HG03565 (cell line): ENCODE data around the gene ARL5B.
"Not testable (repeated sequence)": the region's sequence is repeated elsewhere in the genome, so short reads cannot be mapped to it uniquely, and the experiment has no call there.

ENCODE experiments used
- ATAC-seq: cut with Tn5 transposase; IDR thresholded peaks from one replicate; pipeline ENCODE4 v1.9.1; 2021; ENCODE audit warnings: mild to moderate bottlenecking, moderate library complexity; ENCODE audit not compliant: unreplicated experiment

ARL5B gene, protein sequence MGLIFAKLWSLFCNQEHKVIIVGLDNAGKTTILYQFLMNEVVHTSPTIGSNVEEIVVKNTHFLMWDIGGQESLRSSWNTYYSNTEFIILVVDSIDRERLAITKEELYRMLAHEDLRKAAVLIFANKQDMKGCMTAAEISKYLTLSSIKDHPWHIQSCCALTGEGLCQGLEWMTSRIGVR

DNA sequence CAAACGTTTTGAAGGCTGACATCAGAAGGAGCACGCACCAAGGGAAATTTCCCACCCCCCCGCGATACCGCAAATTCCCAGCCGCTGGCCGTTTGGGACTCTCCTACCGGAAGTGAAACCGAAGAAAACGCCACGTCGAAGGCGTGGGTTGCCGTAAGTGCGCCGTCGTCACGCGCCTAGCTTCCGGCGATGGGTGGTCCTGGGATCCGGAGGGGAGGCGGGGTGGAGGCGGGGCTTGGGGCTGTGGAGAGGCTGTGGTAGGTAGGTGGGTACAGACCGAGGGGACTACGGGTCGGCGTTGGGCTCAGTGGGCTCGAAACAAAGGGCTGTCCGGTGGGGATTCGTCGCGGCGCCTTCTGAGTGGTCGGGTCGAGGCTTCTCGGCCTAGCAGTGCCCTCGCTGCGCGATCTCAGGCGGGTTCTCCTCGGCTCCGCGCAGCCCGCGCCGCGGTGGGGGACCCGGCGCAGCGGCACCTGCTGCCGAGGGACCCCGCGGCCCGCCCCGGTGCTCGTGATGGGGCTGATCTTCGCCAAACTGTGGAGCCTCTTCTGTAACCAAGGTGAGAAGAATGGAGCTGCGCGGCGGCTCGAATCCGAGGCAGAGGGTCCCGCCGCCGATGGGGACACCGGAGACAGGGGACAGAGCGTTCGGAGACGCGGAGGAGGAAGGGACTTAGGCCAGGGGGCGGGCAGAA, at the start of gene ARL5B:
TSS of gene ARL5B (plus strand) at position 307 of the 694 bp plus-strand sequence. CDS start at position 514, 207 bp downstream.
- ATAC-seq: peak; percentile 67

DNA sequence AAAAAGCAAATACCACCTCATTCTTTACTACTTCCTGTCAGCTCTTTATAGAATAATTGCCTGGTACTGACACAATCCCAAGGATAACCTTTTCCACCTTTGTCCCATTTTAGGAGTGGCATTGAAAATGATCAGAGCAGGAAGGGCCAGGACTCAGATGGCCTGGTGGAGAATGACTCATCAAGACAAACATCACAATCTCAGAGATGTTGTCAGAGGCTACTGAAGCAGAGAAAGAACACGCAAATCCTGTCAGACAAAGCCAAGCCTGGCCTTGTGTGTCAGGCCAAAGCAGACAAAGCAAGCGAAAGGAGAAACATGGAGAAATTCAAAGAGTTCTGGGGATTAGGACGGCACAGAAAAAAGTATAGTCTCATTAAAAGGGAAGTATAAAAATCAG, 48.7 kb upstream of the ARL5B start:
- ATAC-seq: no peak

DNA sequence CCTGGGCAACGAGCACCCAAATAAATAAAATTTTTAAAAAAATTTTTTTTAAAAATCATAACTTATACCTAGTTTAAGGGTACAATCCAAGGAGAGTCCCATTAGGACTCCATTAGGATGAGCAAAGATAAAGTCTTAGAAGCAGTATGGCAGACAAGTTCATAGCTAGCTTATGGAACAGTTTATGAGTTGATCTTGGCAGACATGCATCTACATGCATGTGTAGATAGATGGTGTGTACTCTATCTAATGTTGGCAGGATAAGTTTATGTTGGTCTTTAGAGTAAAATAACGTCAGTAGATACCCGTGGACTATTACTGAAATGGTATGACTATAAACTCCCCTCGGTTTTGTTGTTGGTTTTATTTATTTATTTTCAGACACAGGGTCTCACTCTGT, 48.1 kb upstream of the ARL5B start:
- no peak for ATAC-seq

DNA sequence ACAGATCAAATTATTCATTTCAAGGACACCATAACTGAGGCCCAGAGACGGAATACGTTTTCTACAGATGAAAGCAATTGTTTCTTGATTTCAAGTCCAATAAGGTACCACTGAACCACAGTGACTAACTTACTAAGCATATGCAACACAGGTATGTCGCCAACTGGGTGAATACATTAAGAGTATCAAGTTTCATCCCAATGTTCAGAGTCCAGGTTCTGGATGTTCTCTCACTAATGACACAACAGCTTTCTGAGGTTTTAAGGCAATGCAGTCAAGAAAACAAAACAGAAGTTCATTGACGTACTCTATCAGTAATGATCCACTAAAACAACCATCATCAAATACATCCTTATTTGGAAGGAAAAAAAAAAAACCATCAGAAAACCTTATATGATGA, 43.6 kb upstream of the ARL5B start:
- ATAC-seq: no peak

GRCh38 chr10:18616337-18616736, 42.9 kb upstream of the ARL5B start:
- ATAC-seq: no peak

GRCh38 chr10:18619016-18619415, 40.2 kb upstream of the ARL5B start:
- no peak for ATAC-seq

GRCh38 chr10:18620856-18621255, 38.4 kb upstream of the ARL5B start:
- no peak for ATAC-seq

DNA sequence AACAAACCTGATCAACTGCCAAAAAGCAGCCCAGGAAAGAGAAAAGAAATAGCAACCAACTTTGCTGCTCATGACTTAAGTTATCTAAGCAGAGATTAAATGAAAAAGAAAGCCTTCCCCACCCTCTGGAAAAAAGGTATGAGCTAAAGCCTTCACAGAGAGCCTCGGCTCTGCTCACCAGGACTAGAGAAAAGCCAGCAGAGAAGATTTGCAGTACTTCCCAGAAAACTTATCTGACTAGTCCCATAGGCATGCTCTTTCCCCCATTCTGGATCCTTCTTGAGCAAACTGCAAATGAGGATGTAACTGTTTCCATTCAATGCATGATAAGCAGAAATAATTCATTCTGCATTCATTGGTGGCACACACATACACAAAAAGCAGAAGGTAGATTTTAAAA, 35.6 kb upstream of the ARL5B start:
- ATAC-seq: not testable (repeated sequence)

DNA sequence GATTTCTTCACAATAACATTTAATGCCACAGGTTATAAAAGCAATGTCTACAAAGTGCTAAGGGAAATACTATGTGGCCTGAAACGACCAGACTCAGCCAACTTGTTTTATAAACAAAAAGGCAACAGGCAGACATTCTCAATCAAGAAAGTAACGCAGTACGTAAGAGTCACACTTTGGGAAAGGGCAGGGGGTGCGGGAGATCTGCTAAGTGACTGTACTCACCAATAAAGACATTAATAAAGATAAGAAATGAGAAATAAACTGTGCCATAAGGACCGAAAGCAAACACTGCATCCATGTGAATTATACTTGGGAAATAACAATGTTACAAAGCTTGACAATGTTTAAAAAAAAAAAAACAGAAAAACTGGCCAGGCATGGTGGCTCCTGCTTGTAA, 33.3 kb upstream of the ARL5B start:
- no peak for ATAC-seq

- not testable (repeated sequence) for ATAC-seq
These were observed 31.7 kb upstream of the ARL5B start for GRCh38 chr10:18627452-18628018.

GRCh38 chr10:18632500-18632899, 26.7 kb upstream of the ARL5B start:
- ATAC-seq: not testable (repeated sequence)

GRCh38 chr10:18635995-18636394, 23.2 kb upstream of the ARL5B start:
- no peak for ATAC-seq

DNA sequence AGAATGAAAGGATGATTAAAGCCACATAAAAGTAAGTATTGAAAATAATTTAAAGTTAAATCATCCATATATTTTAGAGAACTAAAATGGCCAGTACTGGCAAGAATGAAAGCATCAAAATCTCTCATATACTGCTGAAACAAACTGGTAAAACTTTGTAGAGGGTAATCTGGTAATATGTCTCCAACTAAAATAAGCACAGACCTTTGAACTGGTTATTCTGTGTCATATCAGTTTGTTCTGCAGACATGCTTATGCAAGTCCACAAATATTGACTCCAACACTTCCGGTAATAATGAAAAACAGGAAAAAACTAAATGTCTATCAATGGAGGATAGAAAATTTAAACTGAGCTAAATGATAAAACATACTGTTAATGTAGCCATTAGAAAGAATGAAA, 21.8 kb upstream of the ARL5B start:
- ATAC-seq: not testable (repeated sequence)

GRCh38 chr10:18639719-18640118, 19.5 kb upstream of the ARL5B start:
- ATAC-seq: not testable (repeated sequence)

GRCh38 chr10:18647151-18647550, 12.1 kb upstream of the ARL5B start:
- ATAC-seq: no peak

DNA sequence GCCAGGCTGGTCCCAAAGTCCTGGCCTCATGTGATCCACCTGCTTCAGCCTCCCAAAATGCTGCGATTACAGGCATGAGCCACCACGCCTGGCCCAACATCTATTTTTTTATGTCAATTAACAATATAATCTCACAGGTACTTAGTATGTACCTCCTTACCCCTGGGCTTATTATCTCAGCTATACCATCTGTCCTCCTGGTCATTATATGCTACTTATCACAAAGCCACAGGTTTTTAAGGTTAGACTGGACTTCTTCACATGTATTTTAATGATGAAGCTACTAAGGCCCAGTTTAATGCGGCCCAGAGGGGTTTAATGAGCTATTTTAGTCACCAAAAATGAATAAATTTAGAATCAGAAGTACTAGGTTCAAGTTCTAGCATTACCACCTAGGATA, 11.3 kb upstream of the ARL5B start:
- no peak for ATAC-seq

- ATAC-seq: no peak
These were observed 9.8 kb upstream of the ARL5B start for GRCh38 chr10:18649364-18649959.

DNA sequence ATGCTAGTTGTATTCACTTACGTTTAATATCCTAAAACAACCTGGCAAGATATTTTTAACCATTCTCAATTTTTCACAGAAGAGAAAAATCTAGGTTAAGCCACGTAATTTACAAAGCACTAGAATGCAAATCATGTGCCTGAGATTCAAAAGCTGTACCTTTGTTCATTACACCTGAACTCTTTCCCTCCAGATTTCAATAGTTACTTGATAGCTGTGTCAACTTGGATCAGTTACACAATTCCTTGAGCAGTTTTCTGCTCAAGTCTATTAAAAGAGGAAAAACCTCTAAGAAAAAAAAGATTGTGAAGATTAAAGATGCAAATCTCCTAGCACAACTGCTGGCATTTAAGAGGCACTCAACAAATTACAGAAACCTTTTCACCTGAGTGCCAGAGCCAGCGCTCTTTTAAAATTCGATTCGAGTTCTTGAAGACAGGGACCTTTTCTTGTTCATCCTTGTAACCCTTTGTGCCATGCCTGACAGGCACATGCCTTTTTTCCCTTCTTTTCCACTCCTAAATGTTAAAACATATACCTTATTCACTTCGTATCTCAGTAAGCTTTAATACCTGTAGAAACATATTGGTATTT, 8.7 kb upstream of the ARL5B start:
- ATAC-seq: no peak

- ATAC-seq: peak; percentile 95
These were observed 7.8 kb upstream of the ARL5B start, which contains the start of gene NSUN6 for GRCh38 chr10:18651324-18652007. Gene NSUN6, minus strand, starts transcription at chr10:18651587. Its CDS starts 384 bp downstream, at chr10:18651203.

DNA sequence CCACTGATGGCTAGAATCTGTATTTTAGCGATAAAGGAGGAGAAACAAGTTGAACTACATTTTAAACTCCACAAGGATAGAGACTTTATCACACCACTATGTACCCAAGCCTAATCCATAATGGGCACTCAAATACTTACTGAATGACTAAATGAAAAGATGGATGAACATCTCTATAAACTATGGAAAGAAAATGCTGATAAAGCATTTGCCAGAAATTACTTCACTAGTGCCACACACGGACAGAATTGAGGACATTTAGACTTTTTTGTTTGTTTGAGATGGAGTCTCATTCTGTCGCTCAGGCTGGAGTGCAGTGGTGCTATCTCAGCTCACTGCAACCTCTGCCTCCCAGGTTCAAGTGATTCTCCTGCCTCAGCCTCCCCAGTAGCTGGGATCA, 6.1 kb upstream of the ARL5B start:
- ATAC-seq: no peak

DNA sequence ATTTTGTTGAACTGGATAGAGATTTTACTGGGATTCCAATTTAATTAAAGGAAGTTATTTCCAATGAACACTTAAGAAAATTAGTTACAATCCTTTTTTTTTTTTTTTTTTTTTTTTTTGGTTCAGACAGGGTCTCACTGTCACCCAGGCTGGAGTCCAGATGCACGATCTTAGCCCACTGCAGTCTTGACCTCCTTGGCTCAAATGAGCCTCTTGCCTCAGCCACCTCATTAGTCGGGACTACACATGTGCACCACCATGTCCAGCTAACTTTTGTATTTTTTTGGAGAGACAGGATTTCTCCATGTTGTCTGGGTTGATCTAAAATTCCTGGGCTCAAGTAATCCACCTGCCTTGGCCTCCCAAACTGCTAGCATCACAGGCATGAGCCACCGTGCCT, 2.5 kb upstream of the ARL5B start:
- no peak for ATAC-seq
